ENCODE results near the gene SFT2D3.

DNA sequence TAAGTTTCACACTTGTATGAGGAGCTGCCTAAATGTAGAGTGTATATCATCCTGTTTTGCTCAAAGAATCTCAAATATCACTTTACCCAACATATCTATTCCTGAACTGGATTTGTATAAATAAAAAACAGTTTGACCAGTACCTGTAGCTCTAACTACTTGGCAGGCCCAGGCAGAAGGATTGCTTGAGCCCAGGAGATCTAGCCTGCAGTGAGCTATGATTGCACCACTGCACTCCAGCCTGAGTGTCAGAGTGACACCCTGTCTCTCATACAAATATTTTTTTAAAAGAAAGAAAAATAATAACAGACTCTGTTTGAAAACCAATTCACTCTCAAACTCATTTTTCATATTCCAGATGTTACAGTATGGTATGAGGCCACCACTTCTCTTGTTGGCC is 18.2 kb upstream of the SFT2D3 start:
- TF ChIP-seq, protein P1, sequence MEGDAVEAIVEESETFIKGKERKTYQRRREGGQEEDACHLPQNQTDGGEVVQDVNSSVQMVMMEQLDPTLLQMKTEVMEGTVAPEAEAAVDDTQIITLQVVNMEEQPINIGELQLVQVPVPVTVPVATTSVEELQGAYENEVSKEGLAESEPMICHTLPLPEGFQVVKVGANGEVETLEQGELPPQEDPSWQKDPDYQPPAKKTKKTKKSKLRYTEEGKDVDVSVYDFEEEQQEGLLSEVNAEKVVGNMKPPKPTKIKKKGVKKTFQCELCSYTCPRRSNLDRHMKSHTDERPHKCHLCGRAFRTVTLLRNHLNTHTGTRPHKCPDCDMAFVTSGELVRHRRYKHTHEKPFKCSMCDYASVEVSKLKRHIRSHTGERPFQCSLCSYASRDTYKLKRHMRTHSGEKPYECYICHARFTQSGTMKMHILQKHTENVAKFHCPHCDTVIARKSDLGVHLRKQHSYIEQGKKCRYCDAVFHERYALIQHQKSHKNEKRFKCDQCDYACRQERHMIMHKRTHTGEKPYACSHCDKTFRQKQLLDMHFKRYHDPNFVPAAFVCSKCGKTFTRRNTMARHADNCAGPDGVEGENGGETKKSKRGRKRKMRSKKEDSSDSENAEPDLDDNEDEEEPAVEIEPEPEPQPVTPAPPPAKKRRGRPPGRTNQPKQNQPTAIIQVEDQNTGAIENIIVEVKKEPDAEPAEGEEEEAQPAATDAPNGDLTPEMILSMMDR (IDR thresholded peaks at IDR 0.05), result no peak
- no peak for TF ChIP-seq POLR2A (IDR thresholded peaks at IDR 0.05)

Data from testis (tissue), 2 donors.